ENCODE data around the gene IL22RA1.

GRCh38 chr1:24096739-24097103 lies 46.2 kb downstream of the IL22RA1 start:
- TF ChIP-seq CTCF (IDR thresholded peaks at IDR 0.05) (no peak), EP300 (IDR thresholded peaks at IDR 0.05) (no peak), POLR2A (IDR thresholded peaks at IDR 0.05) (no peak)
